ENCODE data around the gene ABCB8. TPM values are rescaled to one million over a fixed set of nuclear protein-coding genes. Genes with fewer than 3 reads are reported as not detected.

The ABCB8 gene
- total and polyA plus RNA-seq, 9 of the 15 experiments (the other 6 are each of a cell fraction or from before 2014, with no cell fraction given): 7.6 to 106 (median 36.3) TPM

GRCh38 chr7:151082141-151083070 lies 54.2 kb downstream of the ABCB8 start (continued):
- TF ChIP-seq DLX4 (CRISPR knock-in tag; IDR thresholded peaks at IDR 0.05): no peak
- TF ChIP-seq SRSF7 (optimal IDR thresholded peaks at IDR 0.05; ENCODE audit: low read depth, low read length): no peak
- no peak for TF ChIP-seq GABPB2 (CRISPR knock-in tag; conservative IDR thresholded peaks at IDR 0.05)
- TF ChIP-seq NFIX (CRISPR knock-in tag; IDR thresholded peaks at IDR 0.05; ENCODE audit: low read depth): no peak
- 0 out of 4 replicates have a peak, but pooled peaks of 1 of the 2 experiments have one; percentile 5 for TF ChIP-seq RCOR1 (IDR thresholded peaks at IDR 0.05; ENCODE audit: borderline replicate concordance in 1 of 2, low read depth in 2 of 2, low read length in 2 of 2)
- no peak for TF ChIP-seq ZNF77 (CRISPR knock-in tag; IDR thresholded peaks at IDR 0.05)
- no peak for TF ChIP-seq NR0B1 (IDR thresholded peaks at IDR 0.05; ENCODE audit: partially characterized antibody)
- TF ChIP-seq REST (IDR thresholded peaks at IDR 0.05; ENCODE audit: borderline replicate concordance): no peak
- no peak for TF ChIP-seq REST (CRISPR knock-in tag; IDR thresholded peaks at IDR 0.05; ENCODE audit: low read depth)
- TF ChIP-seq NR2C1 (IDR thresholded peaks at IDR 0.05): no peak
- TF ChIP-seq NR2C1 (tag; IDR thresholded peaks at IDR 0.05): no peak
- TF ChIP-seq CXXC5 (CRISPR knock-in tag; IDR thresholded peaks at IDR 0.05): no peak
- TF ChIP-seq MYC (IDR thresholded peaks at IDR 0.05; ENCODE audit: low read depth, low read length): no peak
- peak; percentile 75 for TF ChIP-seq MYC (CRISPR knock-in tag; IDR thresholded peaks at IDR 0.05; ENCODE audit: borderline replicate concordance, low read depth)
- no peak for TF ChIP-seq ZNF217 (CRISPR knock-in tag; IDR thresholded peaks at IDR 0.05)

All from K562 (cell line).